NCI-H446 treated with DMSO at 0.1 percent for 48 hours (cell line): ENCODE data around the gene GOLGA1.

Source experiments
- DNase-seq: peaks from one replicate; lab custom pipeline; 2025; lab: John Stamatoyannopoulos, UW

The GOLGA1 gene

GRCh38 chr9:124835026-124835557, 105.8 kb downstream of the GOLGA1 start:
- no peak for DNase-seq

GRCh38 chr9:124834591-124834990, 106.3 kb downstream of the GOLGA1 start:
- DNase-seq = no peak

- no peak for DNase-seq
Measured at GRCh38 chr9:124831642-124832364, 109.1 kb downstream of the GOLGA1 start.

GRCh38 chr9:124830593-124830992, 110.3 kb downstream of the GOLGA1 start:
- no peak for DNase-seq

- DNase-seq = no peak
Measured at GRCh38 chr9:124829334-124829669, 111.6 kb downstream of the GOLGA1 start.

- DNase-seq = no peak
Measured at GRCh38 chr9:124828489-124829333, 112.2 kb downstream of the GOLGA1 start.
